T-helper 1 cell treated with Interleukin-12 subunit alpha and Interleukin-12 subunit beta and Interleukin-4 antibody, amounts not matched to agents 30 μg/mL and 1 μg/mL, for 36 hours (primary cell): Measurements from ENCODE around the gene C16orf89.

ENCODE experiments used
- H3K27ac Mint-ChIP-seq: one replicate; pipeline ENCODE4 v1.8.0; 2021; ENCODE audit warnings: mild to moderate bottlenecking, mixed read lengths
- H3K27me3 Mint-ChIP-seq: one replicate; pipeline ENCODE4 v1.8.0; 2021; ENCODE audit warnings: low read depth, mixed read lengths
- H3K36me3 Mint-ChIP-seq: one replicate; pipeline ENCODE4 v1.8.0; 2021; ENCODE audit warnings: low read depth, mixed read lengths
- H3K4me1 Mint-ChIP-seq: one replicate; pipeline ENCODE4 v1.8.0; 2021; ENCODE audit warnings: low read depth, mixed read lengths
- H3K4me3 Mint-ChIP-seq: one replicate; pipeline ENCODE4 v1.8.0; 2021; ENCODE audit warnings: mild to moderate bottlenecking, moderate library complexity, mixed read lengths
- H3K9me3 Mint-ChIP-seq: one replicate; pipeline ENCODE4 v1.8.0; 2021; ENCODE audit warnings: mixed read lengths

Gene C16orf89

DNA sequence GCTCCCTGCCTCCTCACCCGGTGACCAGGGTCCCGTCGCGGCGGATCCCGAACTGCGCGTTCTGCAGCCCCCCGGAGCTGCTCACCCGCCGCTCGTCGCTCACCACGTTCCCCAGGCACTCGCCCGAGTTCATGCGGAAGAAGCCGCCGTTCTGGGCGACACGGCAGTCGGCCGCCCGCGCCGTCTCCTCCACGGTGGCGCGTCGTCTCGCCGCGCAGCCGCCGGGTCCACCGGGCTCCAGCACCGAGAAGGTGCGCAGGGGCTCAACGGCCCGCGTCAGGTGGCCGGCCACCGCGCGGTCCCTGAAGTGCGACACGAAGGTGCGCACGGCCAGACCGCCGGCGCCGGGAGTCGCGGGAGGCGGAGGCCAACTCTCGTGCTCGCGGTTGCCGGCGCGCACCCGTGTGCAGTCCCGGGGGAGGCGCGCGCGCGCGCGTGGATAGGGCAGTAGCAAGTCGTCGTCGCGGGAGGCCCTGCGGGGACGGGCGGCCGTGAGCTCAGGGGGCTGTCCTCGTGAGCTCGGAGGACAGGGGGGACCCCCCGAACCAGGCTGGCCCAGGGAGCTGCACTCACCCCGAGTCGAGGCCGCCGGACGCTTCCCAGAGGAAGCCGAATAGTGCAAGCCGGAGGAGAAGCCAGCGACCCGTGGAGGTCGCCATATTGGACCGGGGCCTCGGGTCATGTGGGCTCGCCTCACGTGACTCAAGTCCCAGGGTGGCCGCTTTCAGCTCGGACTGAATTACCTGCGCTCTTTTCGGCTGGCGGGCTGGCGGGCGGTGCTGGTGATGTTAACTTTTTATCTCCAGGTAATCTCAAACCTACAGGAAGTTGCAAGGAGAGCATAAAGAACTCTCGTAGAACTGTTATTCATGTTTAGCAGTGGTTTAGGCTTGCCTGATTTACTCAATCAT is 32.2 kb downstream of the C16orf89 start, which contains the start of gene NAGPA:
Gene NAGPA (minus strand): TSS at position 680 of the 911 bp plus-strand sequence. CDS start 21 bp downstream, at position 659.
- peaks cover 12% of the 10 kb centered on the region for H3K4me1 Mint-ChIP-seq
- H3K36me3 Mint-ChIP-seq = no peaks in the 10 kb centered on the region
- no peaks in the 10 kb centered on the region for H3K9me3 Mint-ChIP-seq
- H3K27ac Mint-ChIP-seq = peak within 1 kb of the TSS; percentile 72
- no peaks in the 10 kb centered on the region for H3K27me3 Mint-ChIP-seq
- peak within 1 kb of the TSS; percentile 79 for H3K4me3 Mint-ChIP-seq

DNA sequence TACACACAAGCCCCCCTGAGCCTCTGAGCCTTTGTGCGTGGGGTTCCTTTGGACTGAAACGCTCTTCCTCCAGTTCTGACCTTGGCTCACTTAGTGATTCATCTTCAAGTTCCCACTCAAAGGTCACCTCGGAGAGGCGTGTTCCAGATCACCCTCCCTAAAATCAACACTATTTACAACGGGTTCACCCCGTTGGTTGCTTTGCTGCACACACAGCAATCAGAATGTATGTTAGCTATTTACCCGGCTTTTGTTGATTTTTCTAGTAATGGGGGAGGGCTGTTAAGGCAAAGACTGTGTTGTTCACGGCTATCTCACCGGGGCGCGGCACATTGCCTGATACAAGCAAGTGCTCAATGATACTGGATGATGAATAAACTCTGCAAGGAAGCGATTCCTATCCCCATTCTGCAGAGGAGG is 33.0 kb downstream of the C16orf89 start:
- H3K4me3 Mint-ChIP-seq = peak overlapping the region; percentile 41
- H3K36me3 Mint-ChIP-seq = no peaks in the 10 kb centered on the region
- H3K9me3 Mint-ChIP-seq = no peaks in the 10 kb centered on the region
- H3K27ac Mint-ChIP-seq = no peak overlapping the region
- no peaks in the 10 kb centered on the region for H3K27me3 Mint-ChIP-seq
- H3K4me1 Mint-ChIP-seq = peaks cover 12% of the 10 kb centered on the region

DNA sequence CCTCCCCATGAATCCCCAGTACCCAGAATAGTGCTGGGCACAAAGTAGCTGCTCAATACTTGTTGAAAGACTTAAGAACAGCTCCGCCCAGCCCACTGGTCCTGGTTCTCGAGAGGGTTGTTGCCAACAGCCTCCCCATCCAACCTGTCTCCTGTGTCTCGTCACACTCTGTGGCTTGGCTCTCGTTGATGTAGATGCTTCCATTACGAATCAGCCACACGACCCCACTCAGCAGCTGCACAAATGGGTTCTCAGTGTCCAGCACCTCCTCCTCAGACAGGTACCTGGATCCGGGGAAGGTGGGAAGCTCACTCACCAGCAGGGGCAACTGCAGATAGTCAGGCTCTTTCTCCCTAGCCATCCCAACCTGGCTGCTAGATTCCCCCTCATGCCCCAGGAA is 34.2 kb downstream of the C16orf89 start:
- no peaks in the 10 kb centered on the region for H3K9me3 Mint-ChIP-seq
- H3K4me3 Mint-ChIP-seq = no peak overlapping the region

DNA sequence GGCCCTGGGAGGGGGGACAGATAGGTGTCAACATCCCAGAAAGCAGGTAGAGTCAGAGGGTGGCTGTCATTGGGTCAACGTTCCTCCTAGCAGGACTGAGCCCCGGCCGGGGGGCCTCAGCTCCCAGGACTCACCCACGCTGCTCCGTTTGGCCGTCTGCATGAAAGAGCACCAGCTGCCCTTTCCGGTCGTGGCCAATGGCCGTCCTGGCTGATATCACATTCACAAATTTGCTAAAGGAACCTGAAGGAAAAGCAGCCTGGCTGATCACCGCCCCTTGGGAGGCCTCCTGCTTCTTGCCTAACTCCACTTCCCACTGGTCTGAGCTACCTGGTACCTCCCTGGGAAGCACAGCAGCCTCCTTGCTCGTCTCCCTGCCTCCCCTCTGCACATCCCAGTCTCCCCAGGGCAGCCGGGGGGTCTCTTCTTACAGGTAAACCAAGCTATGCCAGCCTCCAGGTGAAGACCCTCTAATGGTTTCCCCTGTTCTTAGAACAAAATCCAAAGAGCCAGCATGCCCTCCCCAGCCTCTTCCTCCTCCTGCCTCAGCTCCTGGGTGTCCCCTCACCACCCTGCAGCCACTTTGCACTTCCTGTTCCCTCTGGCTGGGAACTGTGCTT is 35.4 kb downstream of the C16orf89 start:
- peaks cover 12% of the 10 kb centered on the region for H3K4me1 Mint-ChIP-seq
- H3K27me3 Mint-ChIP-seq = no peaks in the 10 kb centered on the region

More for the DNA sequence above, 34.2 kb downstream of the C16orf89 start:
- Mint-ChIP-seq H3K27me3 (no peaks in the 10 kb centered on the region), H3K4me1 (peaks cover 12% of the 10 kb centered on the region), H3K36me3 (no peaks in the 10 kb centered on the region), H3K27ac (no peak overlapping the region)

DNA sequence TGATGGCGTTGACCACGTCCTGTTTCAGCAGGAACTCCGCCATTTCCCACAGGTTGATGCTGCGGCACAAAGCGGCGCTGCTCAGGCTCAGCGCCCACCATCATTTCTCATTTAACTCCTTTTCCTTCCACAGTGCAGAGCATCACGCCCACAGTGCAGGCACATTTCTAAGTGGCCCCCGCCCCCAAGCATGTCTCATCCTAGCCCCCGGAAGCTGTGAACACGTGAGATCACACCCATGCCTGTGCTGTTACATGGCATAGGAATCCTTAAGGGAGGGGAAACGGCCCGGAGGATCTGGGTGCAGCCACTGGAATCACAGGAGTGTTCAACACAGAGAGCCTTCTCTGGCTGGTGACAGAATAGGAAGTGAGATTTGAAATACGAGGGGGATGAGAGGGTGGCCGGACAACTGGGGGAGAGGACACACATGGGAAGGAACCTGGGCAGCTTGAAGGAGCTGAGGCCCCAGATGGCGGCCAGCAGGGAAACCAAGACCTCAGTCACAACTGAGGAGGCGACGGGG is 36.7 kb downstream of the C16orf89 start:
- H3K27ac Mint-ChIP-seq = no peak overlapping the region
- no peaks in the 10 kb centered on the region for H3K9me3 Mint-ChIP-seq
- no peaks in the 10 kb centered on the region for H3K27me3 Mint-ChIP-seq
- H3K4me1 Mint-ChIP-seq = peaks cover 6% of the 10 kb centered on the region
- H3K36me3 Mint-ChIP-seq = no peaks in the 10 kb centered on the region
- no peak overlapping the region for H3K4me3 Mint-ChIP-seq

More for the DNA sequence above, 35.4 kb downstream of the C16orf89 start:
- Mint-ChIP-seq H3K27ac (no peak overlapping the region), H3K4me3 (no peak overlapping the region), H3K36me3 (no peaks in the 10 kb centered on the region), H3K9me3 (no peaks in the 10 kb centered on the region)

DNA sequence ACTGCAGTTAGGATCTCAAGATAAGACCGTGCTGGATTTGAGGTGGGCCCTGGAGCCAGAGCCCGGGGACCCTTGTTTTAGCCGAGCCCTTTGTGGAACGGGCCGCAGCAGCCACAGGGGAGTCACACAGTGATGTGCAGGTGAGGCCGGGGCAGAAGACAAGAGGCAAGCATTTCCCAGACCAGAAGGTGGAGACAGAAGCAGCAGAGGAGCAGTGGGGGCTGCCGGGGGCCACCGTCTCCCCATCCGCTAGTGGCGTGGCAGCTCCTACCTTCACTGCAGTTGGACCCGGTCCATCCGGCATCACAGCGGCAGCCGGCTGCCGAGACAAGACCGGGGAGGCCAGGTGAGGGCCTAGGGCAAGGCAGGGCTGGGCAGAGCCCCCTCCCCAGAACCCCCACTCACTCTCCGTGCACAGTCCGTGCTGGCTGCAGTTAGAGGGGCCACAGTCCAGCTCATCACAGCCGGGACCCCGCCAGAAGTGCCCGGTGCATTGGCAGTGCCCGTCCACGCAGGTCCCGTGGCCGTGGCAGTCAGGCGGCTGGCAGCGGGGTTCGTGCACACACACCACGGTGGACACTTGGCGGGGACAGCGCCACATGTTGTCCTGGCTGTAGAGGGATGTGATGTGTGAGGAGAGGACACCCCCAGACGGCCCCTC is 38.1 kb downstream of the C16orf89 start:
- no peaks in the 10 kb centered on the region for H3K27me3 Mint-ChIP-seq
- H3K9me3 Mint-ChIP-seq = no peaks in the 10 kb centered on the region
- H3K36me3 Mint-ChIP-seq = no peaks in the 10 kb centered on the region
- H3K4me3 Mint-ChIP-seq = no peak overlapping the region
- no peak overlapping the region for H3K27ac Mint-ChIP-seq
- peaks cover under 1% of the 10 kb centered on the region for H3K4me1 Mint-ChIP-seq

DNA sequence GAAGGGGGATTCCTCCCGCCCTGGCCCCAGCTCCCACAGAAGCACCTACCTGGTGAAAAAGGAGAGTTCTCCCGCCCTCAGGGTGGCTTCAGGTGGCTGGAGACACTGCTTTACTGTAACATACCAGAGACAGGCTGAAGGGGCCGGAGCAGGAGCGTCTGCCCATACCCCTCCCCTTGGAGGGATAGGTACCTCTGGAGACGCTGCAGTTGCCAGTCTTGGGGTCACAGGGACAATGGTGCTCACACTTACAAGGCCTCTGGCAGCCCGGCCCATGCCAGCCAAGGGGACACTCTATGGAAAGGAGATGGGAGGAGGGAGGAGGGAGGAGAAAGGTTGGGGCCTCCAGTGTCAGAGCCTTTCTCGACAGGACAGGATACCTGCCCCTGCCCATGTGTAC is 38.7 kb downstream of the C16orf89 start:
- Mint-ChIP-seq H3K9me3 (no peaks in the 10 kb centered on the region), H3K4me1 (no peaks in the 10 kb centered on the region), H3K36me3 (no peaks in the 10 kb centered on the region), H3K27me3 (no peaks in the 10 kb centered on the region), H3K27ac (no peak overlapping the region), H3K4me3 (no peak overlapping the region)

DNA sequence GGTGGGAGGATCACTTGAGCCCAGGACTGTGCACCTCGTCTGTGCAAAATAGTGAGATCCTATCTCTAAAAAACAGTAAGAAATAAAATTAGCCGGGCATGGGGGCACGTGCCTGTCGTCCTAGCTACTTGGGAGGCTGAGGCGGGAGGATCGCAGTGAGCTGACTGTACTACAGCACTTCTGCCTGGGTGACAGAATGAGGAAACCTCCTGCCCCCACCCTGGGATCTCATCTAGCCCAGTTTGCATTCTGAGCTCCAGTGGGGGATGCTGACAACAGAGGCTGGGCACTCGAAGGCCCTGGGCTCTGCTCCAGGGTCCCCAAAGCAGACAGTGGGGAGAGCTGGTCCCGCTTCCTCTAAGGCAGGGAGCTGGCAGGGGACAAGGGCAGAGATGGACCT is 39.1 kb downstream of the C16orf89 start:
- H3K4me1 Mint-ChIP-seq = no peaks in the 10 kb centered on the region
- no peak overlapping the region for H3K27ac Mint-ChIP-seq
- H3K27me3 Mint-ChIP-seq = no peaks in the 10 kb centered on the region
- H3K9me3 Mint-ChIP-seq = no peaks in the 10 kb centered on the region
- no peaks in the 10 kb centered on the region for H3K36me3 Mint-ChIP-seq
- H3K4me3 Mint-ChIP-seq = no peak overlapping the region

DNA sequence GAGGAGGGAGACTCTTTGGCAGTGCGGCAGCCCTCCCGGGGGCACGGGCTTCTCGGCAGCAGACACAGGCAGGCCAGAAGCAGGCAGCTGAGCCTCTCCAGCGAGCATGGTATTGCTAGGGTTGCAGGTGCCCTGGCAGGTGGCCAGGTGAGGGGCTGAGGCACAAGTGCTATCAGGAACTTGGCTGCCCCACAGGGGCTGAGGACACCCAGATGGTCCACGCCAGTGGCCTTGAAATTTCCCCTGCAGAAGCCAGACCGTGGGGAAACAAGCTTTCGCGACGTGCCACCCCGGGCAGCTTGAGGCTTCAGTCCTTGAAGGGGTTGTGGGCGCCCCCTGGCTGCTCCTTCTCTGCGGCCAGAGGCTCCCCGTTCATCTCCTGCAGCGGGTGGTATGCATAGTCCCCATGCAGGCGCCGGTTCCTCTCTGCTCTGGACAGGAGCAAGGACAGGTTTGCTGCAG is 40.6 kb downstream of the C16orf89 start:
- no peaks in the 10 kb centered on the region for H3K4me1 Mint-ChIP-seq
- no peak overlapping the region for H3K4me3 Mint-ChIP-seq
- no peaks in the 10 kb centered on the region for H3K27me3 Mint-ChIP-seq
- H3K27ac Mint-ChIP-seq = no peak overlapping the region
- no peaks in the 10 kb centered on the region for H3K36me3 Mint-ChIP-seq
- no peaks in the 10 kb centered on the region for H3K9me3 Mint-ChIP-seq

DNA sequence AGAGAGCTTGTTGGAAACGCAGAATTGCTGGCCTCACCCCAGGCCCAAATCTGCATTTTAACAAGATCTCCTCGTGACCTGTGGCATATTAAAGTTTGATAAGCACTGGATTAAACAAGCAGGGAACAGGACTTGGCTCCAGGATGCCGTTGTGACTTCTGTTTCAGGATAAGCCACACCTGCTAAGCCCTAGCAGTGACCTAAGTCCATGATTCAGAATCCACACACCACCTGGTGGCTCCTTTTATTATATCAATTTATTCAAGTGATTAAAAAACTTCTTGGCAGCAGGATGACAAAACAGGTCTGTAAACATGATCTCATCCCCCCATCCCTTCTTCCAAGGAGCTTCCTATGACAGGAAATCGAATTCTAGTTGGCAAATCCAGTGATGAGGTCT is 41.1 kb downstream of the C16orf89 start:
- no peaks in the 10 kb centered on the region for H3K9me3 Mint-ChIP-seq
- H3K4me3 Mint-ChIP-seq = no peak overlapping the region
- no peaks in the 10 kb centered on the region for H3K4me1 Mint-ChIP-seq
- no peaks in the 10 kb centered on the region for H3K36me3 Mint-ChIP-seq
- no peak overlapping the region for H3K27ac Mint-ChIP-seq
- H3K27me3 Mint-ChIP-seq = no peaks in the 10 kb centered on the region

DNA sequence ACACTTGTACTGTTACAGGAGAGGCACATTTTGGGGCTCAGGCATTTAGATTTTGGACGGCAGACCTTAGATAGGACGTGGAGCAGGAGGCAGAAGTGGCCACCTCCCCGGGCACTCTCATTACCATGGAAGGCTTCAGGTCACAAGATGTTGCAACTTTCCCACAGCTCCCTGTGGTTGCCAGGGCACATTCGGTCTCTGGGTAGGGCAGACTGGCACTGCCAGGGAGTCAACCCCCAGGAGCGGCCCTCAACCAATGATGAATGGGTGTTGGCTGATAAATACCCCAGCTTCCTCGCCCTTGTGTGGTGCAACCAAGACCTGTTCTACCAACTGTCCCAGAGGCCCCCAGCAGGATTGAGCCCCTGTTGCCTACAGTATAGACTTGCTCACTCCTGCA is 43.2 kb downstream of the C16orf89 start:
- H3K4me3 Mint-ChIP-seq = no peak overlapping the region
- H3K27ac Mint-ChIP-seq = no peak overlapping the region
- no peaks in the 10 kb centered on the region for H3K27me3 Mint-ChIP-seq
- no peaks in the 10 kb centered on the region for H3K36me3 Mint-ChIP-seq
- H3K9me3 Mint-ChIP-seq = no peaks in the 10 kb centered on the region
- H3K4me1 Mint-ChIP-seq = no peaks in the 10 kb centered on the region

DNA sequence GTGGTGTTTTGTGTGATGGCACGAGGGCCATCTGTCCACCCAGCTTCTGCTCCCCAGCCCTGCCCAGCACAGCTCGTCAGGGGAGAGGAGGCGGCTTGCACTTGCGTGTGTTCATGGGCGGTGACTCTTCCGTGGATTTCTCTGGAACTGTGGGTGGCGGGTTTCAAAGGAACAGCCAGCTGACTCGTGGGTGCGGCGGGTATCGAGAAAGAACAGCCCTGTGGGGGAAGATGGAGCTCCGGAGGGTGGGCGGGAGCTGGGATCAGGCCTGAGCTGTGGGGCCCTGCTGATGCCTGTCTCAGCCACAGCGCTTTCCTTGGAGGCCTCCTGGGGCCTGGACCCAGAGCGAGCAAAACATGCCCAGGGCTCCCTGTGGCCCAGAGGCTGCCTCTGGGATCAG is 45.2 kb downstream of the C16orf89 start:
- H3K27ac Mint-ChIP-seq = no peak overlapping the region
- no peaks in the 10 kb centered on the region for H3K9me3 Mint-ChIP-seq
- no peak overlapping the region for H3K4me3 Mint-ChIP-seq
- H3K36me3 Mint-ChIP-seq = no peaks in the 10 kb centered on the region
- no peaks in the 10 kb centered on the region for H3K27me3 Mint-ChIP-seq
- H3K4me1 Mint-ChIP-seq = no peaks in the 10 kb centered on the region

DNA sequence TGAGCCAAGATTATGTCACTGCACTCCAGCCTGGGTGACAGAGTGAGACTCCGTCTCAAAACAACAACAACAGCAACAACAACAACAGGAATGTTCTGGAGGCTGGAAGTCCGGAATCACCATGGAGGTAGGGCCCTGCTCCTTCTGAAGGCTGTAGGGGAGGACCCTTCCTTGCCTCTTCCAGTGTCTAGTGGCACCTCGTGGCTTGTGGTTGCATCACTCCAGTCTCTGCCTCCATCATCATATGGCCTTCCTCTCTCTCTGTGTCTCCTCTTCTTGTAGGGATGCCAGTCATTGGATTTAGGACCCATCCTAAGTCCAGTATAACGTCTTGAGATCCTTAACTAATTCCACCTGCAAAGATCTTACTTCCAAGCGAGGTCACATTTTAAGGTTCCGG is 46.0 kb downstream of the C16orf89 start:
- Mint-ChIP-seq H3K9me3 (no peaks in the 10 kb centered on the region), H3K4me1 (no peaks in the 10 kb centered on the region), H3K36me3 (no peaks in the 10 kb centered on the region), H3K4me3 (no peak overlapping the region), H3K27ac (no peak overlapping the region), H3K27me3 (no peaks in the 10 kb centered on the region)

DNA sequence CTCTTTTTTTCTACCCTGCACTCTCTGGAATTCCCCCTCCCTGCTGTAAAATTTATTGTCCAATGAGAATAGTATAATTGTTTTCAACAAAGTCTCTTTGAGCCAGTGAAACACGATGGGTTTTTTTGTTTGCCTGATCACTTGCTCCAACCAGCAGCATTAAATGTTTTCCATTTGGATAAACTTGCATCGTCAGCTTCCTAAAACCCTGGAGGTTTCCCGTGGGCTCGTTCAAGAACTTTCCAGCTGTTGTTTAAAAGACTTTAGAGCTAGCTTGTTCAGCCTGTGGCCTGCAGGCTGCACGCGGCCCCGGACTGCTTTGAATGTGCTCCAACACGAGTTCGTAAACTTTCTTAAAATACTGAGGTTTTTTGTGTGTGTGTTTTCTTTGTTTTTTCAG is 47.0 kb downstream of the C16orf89 start:
- no peaks in the 10 kb centered on the region for H3K9me3 Mint-ChIP-seq
- no peak overlapping the region for H3K4me3 Mint-ChIP-seq
- H3K27ac Mint-ChIP-seq = no peak overlapping the region
- H3K4me1 Mint-ChIP-seq = no peaks in the 10 kb centered on the region
- H3K36me3 Mint-ChIP-seq = no peaks in the 10 kb centered on the region
- no peaks in the 10 kb centered on the region for H3K27me3 Mint-ChIP-seq
